OCI-LY3 (cell line): ENCODE results near the gene LYST.

Experiments
- H2AFZ ChIP-seq: fragments of 200-600, 300-600 bp; shearing (Covaris generic); 2 replicates; pipeline ENCODE4 v1.6.0; 2014; ENCODE audit warnings: antibody characterized with exemption, low read depth, low read length
- H3K27ac ChIP-seq: fragments of 200-600, 300-600 bp; sonication (generic); 2 replicates; pipeline ENCODE4 v1.5.1; 2014; ENCODE audit warnings: mild to moderate bottlenecking, low read length, moderate library complexity, mixed read lengths
- H3K27me3 ChIP-seq: fragments of 200-600, 300-600 bp; sonication (generic); 2 replicates; pipeline ENCODE4 v1.6.1; 2014; ENCODE audit warnings: low read depth, low read length, mixed read lengths
- H3K36me3 ChIP-seq: fragments of 200-600, 300-600 bp; sonication (generic); replicated peaks from 2 replicates; pipeline ENCODE3; 2014; ENCODE audit warnings: low read depth, low read length, mixed read lengths
- H3K4me1 ChIP-seq: fragments of 300-600, 200-600 bp; sonication (generic); 2 replicates; pipeline ENCODE4 v1.6.1; 2014; ENCODE audit warnings: low read length, mixed read lengths
- H3K4me2 ChIP-seq: fragments of 200-600, 300-600 bp; sonication (generic); 2 replicates; pipeline ENCODE4 v1.6.1; 2014; ENCODE audit warnings: low read length, mixed read lengths
- H3K4me3 ChIP-seq: fragments of 300-600, 200-600 bp; sonication (generic); 2 replicates; pipeline ENCODE4 v1.5.1; 2014; ENCODE audit warnings: antibody characterized with exemption, mild to moderate bottlenecking, low read length, moderate library complexity
- H3K79me2 ChIP-seq: fragments of 300-600, 200-600 bp; shearing (Covaris generic); 2 replicates; pipeline ENCODE4 v1.6.1; 2014; ENCODE audit warnings: mild to moderate bottlenecking, low read length, mixed read lengths
- H3K9ac ChIP-seq: fragments of 300-600, 200-600 bp; shearing (Covaris generic); 2 replicates; pipeline ENCODE4 v1.6.0; 2014; ENCODE audit warnings: mild to moderate bottlenecking, low read length, moderate library complexity
- H3K9me3 ChIP-seq: fragments of 200-600, 300-600 bp; shearing (Covaris generic); 2 replicates; pipeline ENCODE4 v1.6.1; 2014; ENCODE audit warnings: low read length, mixed read lengths; ENCODE audit not compliant: insufficient read depth
- H4K20me1 ChIP-seq: fragments of 200-600, 300-600 bp; sonication (generic); 2 replicates; pipeline ENCODE4 v1.6.1; 2016; ENCODE audit warnings: low read length, mixed read lengths; ENCODE audit not compliant: insufficient read depth
- EZH2phosphoT487 ChIP-seq: fragments of 200-600 bp; shearing (Covaris generic); IDR thresholded peaks from 2 replicates; pipeline ENCODE4 v1.6.1; 2018; ENCODE audit warnings: antibody characterized with exemption, mixed run types, low read depth
- TF ChIP-seq, protein P1 (sequence below): fragments of 200-600, 300-600 bp; sonication (generic); IDR thresholded peaks from 2 replicates; pipeline ENCODE4 v1.5.1; 2014; ENCODE audit warnings: antibody characterized with exemption, low read length, low read depth

Gene LYST

DNA sequence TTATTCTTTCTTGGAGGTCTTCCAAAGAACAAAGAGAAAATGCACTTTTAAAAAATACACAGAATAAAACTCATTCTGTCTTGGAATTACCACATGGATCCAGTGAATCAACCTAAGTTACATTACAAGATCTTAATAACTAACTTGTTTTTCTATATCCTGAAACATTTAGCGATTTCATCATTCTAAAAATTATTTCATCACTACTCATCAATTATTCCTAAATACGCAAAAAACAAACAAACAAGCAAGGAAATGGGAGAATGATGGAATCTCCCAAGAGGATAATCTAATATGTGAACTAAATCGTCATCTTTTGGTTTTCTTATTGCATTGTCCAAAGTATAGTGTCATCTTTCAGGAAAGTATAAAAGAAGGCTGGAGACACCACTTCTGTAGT lies 178.6 kb downstream of the LYST start:
- TF ChIP-seq EZH2phosphoT487, result no peak
- TF ChIP-seq, protein P1, sequence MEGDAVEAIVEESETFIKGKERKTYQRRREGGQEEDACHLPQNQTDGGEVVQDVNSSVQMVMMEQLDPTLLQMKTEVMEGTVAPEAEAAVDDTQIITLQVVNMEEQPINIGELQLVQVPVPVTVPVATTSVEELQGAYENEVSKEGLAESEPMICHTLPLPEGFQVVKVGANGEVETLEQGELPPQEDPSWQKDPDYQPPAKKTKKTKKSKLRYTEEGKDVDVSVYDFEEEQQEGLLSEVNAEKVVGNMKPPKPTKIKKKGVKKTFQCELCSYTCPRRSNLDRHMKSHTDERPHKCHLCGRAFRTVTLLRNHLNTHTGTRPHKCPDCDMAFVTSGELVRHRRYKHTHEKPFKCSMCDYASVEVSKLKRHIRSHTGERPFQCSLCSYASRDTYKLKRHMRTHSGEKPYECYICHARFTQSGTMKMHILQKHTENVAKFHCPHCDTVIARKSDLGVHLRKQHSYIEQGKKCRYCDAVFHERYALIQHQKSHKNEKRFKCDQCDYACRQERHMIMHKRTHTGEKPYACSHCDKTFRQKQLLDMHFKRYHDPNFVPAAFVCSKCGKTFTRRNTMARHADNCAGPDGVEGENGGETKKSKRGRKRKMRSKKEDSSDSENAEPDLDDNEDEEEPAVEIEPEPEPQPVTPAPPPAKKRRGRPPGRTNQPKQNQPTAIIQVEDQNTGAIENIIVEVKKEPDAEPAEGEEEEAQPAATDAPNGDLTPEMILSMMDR, result no peak
- H3K9ac ChIP-seq, result no peak overlapping the region
- H3K27me3 ChIP-seq, result no peaks in the 10 kb centered on the region
- H2AFZ ChIP-seq, result no peak overlapping the region
- no peaks in the 10 kb centered on the region for H3K9me3 ChIP-seq
- no peaks in the 10 kb centered on the region for H3K4me1 ChIP-seq
- H3K4me2 ChIP-seq, result no peak overlapping the region
- H3K27ac ChIP-seq, result no peak overlapping the region
- no peaks in the 10 kb centered on the region for H3K79me2 ChIP-seq
- no peak overlapping the region for H3K4me3 ChIP-seq
- H3K36me3 ChIP-seq, result no peaks in the 10 kb centered on the region
- H4K20me1 ChIP-seq, result no peaks in the 10 kb centered on the region

DNA sequence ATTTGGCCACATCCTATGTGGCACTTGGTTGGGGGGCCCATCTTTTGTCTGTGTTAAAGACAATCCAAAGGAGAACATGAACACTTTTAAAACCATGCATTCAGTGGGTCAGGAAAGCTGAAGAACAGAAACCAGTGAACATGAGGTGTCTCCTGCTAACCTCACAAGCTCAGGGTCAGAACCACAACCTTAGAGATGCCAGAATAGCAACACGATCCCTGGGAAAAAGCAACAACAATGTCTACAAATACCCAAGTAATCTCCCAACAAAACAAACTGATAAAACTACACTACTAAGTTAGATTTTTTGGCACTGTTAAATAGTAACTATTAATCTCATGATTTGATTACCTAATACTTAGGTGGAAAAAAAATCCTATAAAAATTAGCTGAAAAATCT lies 183.1 kb downstream of the LYST start:
- no peaks in the 10 kb centered on the region for H3K9me3 ChIP-seq
- no peaks in the 10 kb centered on the region for H3K36me3 ChIP-seq
- TF ChIP-seq EZH2phosphoT487, result no peak
- TF ChIP-seq, protein P1, result no peak
- H3K79me2 ChIP-seq, result no peaks in the 10 kb centered on the region
- no peak overlapping the region for H3K27ac ChIP-seq
- no peak overlapping the region for H3K4me3 ChIP-seq
- H2AFZ ChIP-seq, result no peak overlapping the region
- H3K4me1 ChIP-seq, result no peaks in the 10 kb centered on the region
- no peak overlapping the region for H3K9ac ChIP-seq
- H4K20me1 ChIP-seq, result no peaks in the 10 kb centered on the region
- no peaks in the 10 kb centered on the region for H3K27me3 ChIP-seq
- H3K4me2 ChIP-seq, result no peak overlapping the region

DNA sequence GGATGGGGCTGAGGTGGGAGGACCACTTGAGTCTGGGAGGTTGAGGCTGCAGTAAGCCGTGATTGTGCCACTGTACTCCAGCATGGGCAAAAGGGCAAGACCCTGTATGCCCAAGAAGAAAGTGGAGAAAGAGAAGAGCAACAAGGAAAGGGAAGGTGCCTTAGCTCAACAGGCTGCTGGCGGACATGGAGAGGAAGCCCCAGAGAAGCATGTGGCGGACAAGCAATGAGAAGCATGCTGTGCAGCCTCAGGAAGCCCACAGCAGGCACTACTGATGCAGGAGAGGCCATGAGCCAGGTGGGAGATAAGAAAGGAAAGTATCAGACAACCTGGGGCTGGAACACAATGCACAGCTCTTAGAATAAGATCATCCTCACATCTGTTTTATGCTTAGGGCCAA lies 184.5 kb downstream of the LYST start:
- Histone ChIP-seq H3K9ac (no peak overlapping the region), H3K79me2 (no peaks in the 10 kb centered on the region), H2AFZ (no peak overlapping the region), H3K4me3 (no peak overlapping the region), H3K4me2 (no peak overlapping the region), H3K27me3 (no peaks in the 10 kb centered on the region), H3K27ac (no peak overlapping the region), H3K36me3 (no peaks in the 10 kb centered on the region), H3K4me1 (no peaks in the 10 kb centered on the region), H4K20me1 (no peaks in the 10 kb centered on the region), H3K9me3 (no peaks in the 10 kb centered on the region)
- TF ChIP-seq, protein P1, result no peak
- no peak for TF ChIP-seq EZH2phosphoT487

DNA sequence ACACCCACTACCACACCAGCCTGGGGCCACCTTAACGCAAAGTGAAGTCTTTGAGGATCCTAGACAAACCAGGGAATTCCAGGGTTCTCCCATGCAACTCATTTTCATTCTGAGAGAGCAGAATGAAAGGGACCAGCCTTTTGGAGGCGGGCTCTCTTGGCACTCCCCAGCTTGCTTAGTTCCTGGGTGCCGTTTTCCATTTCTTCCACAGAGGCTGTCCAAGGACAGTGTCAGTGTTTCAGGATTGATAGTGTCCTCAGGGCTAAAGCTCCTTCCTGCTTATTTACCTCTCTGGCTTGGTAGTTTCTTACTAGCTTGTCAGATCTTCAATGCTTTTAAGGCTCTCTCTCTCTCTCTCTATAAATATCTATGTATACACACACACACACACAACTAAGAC lies 187.1 kb downstream of the LYST start:
- Histone ChIP-seq H2AFZ (no peak overlapping the region), H3K36me3 (peaks cover 20% of the 10 kb centered on the region), H3K9me3 (peaks cover 16% of the 10 kb centered on the region), H3K4me3 (no peak overlapping the region), H4K20me1 (no peaks in the 10 kb centered on the region), H3K27ac (no peak overlapping the region), H3K4me1 (no peaks in the 10 kb centered on the region), H3K4me2 (no peak overlapping the region), H3K9ac (no peak overlapping the region), H3K27me3 (no peaks in the 10 kb centered on the region), H3K79me2 (no peaks in the 10 kb centered on the region)
- TF ChIP-seq, protein P1, result no peak
- TF ChIP-seq EZH2phosphoT487, result no peak
